Ureter (tissue), 1 donor: Measurements from ENCODE around the gene TPO. TPM values are rescaled to one million over a fixed set of nuclear protein-coding genes. Genes with fewer than 3 reads are reported as not detected.

ENCODE experiments used
- DNase-seq: peaks from one replicate; pipeline ENCODE4 v3.0.0-alpha.2; 2020; ENCODE audit warnings: low spot score
- total RNA-seq: library from RNA; stranded (reverse); gene quantifications from one replicate; pipeline ENCODE4 v1.2.4, GENCODE V29; 2023
- donor health status: DM: yes; HTN: yes; CAD: no.

TPO gene
- total RNA-seq, 1 donor from 2014 or later, result 4.2 TPM

GRCh38 chr2:1450915-1451314, 37.7 kb downstream of the TPO start:
- no peak for DNase-seq

- DNase-seq, result no peak
Observed at GRCh38 chr2:1451422-1451821, 38.2 kb downstream of the TPO start.

GRCh38 chr2:1453561-1453960, 40.3 kb downstream of the TPO start:
- no peak for DNase-seq

- no peak for DNase-seq
Observed at GRCh38 chr2:1454346-1454745, 41.1 kb downstream of the TPO start.

GRCh38 chr2:1455466-1455865, 42.2 kb downstream of the TPO start:
- no peak for DNase-seq

GRCh38 chr2:1458432-1458831, 45.2 kb downstream of the TPO start:
- DNase-seq, result no peak

- DNase-seq, result no peak
Observed at GRCh38 chr2:1459727-1460126, 46.5 kb downstream of the TPO start.

- DNase-seq, result no peak
Observed at GRCh38 chr2:1460851-1461418, 47.7 kb downstream of the TPO start.

GRCh38 chr2:1461507-1462390, 48.5 kb downstream of the TPO start:
- DNase-seq, result no peak

GRCh38 chr2:1462994-1463393, 49.7 kb downstream of the TPO start:
- no peak for DNase-seq

- no peak for DNase-seq
Observed at GRCh38 chr2:1472350-1472749, 59.1 kb downstream of the TPO start.

- DNase-seq, result no peak
Observed at GRCh38 chr2:1476617-1477195, 63.4 kb downstream of the TPO start.

GRCh38 chr2:1477196-1478040, 64.2 kb downstream of the TPO start:
- DNase-seq, result no peak

- DNase-seq, result no peak
Observed at GRCh38 chr2:1478311-1479305, 65.3 kb downstream of the TPO start.

- DNase-seq, result no peak
Observed at GRCh38 chr2:1479346-1479745, 66.1 kb downstream of the TPO start.

- no peak for DNase-seq
Observed at GRCh38 chr2:1480671-1481076, 67.4 kb downstream of the TPO start.

- no peak for DNase-seq
Observed at GRCh38 chr2:1481406-1482252, 68.4 kb downstream of the TPO start.

GRCh38 chr2:1482253-1482675, 69.0 kb downstream of the TPO start:
- no peak for DNase-seq

- no peak for DNase-seq
Observed at GRCh38 chr2:1482981-1483380, 69.7 kb downstream of the TPO start.

GRCh38 chr2:1483551-1483950, 70.3 kb downstream of the TPO start:
- DNase-seq, result no peak
